Measurements from ENCODE around the gene CARD10. TPM values are rescaled to one million over a fixed set of nuclear protein-coding genes. Genes with fewer than 3 reads are reported as not detected.

The CARD10 gene
- polyA plus RNA-seq, 3 donors: 0.03 TPM; not detected in 2

- 3% methylated on average over 24 of the region's 24 CpGs for WGBS (ENCODE audit: insufficient coverage)
- H3K4me3 ChIP-seq (replicated peaks in 1 of 3; ENCODE audit: low read depth in 2 of 3, low read length in 3 of 3): peak within 1 kb of the TSS; percentile 75 to 97 (median 86)
- peaks cover 57% of the 10 kb centered on the region for H3K79me2 ChIP-seq (ENCODE audit: insufficient read depth, low read length)
- peak within 1 kb of the TSS; percentile 83 to 97 for H3K4me3 Mint-ChIP-seq
- peaks cover 16 to 20% of the 10 kb centered on the region in 2 donors for H3K36me3 Mint-ChIP-seq
- no peaks in the 10 kb centered on the region for H3K9me3 ChIP-seq (replicated peaks in 1 of 2; ENCODE audit: control insufficient read depth in 1 of 2, insufficient read depth in 1 of 2, low read length in 2 of 2)
- H4K20me1 ChIP-seq (ENCODE audit: insufficient read depth, low read length): peaks cover 35% of the 10 kb centered on the region
- peaks cover 2 to 15% of the 10 kb centered on the region in 2 donors for H3K36me3 ChIP-seq (replicated peaks in 1 of 2; ENCODE audit: control insufficient read depth in 1 of 2, insufficient read depth in 2 of 2, low read length in 2 of 2)
- H3K27ac Mint-ChIP-seq: peak within 1 kb of the TSS; percentile 94 to 96 (median 95)
- peak within 1 kb of the TSS; percentile 100 for H3K4me2 ChIP-seq (replicated peaks; ENCODE audit: extremely low read depth, low read length, poor library complexity, severe bottlenecking)
- TF ChIP-seq CTCF (IDR thresholded peaks at IDR 0.05): no peak
- peaks cover 49% of the 10 kb centered on the region for H3K4me1 Mint-ChIP-seq
- peak within 1 kb of the TSS; percentile 88 to 93 for H3K27ac ChIP-seq (ENCODE audit: low read depth in 1 of 2, low read length in 2 of 2)
- intact Hi-C loops (cut with micrococcal nuclease): no loop called here
- H2AFZ ChIP-seq (ENCODE audit: insufficient read depth, low read depth, low read length, poor library complexity, severe bottlenecking): peak within 1 kb of the TSS; percentile 77
- H3K27me3 ChIP-seq (ENCODE audit: control insufficient read depth in 2 of 2, insufficient read depth in 2 of 2, low read length in 2 of 2): no peaks in the 10 kb centered on the region
- H3K9ac ChIP-seq (ENCODE audit: insufficient read depth, low read length, poor library complexity, severe bottlenecking): peak within 1 kb of the TSS; percentile 87
- peak; percentile 89 to 93 (median 89) for DNase-seq
- H3K4me1 ChIP-seq (ENCODE audit: control insufficient read depth in 1 of 2, insufficient read depth in 2 of 2, low read length in 2 of 2): peaks cover 35 to 56% of the 10 kb centered on the region in 2 donors
- peaks cover 2 to 6% (median 4%) of the 10 kb centered on the region in 3 donors for H3K27me3 Mint-ChIP-seq (ENCODE audit: low read depth in 3 of 3)
- H3K9me3 Mint-ChIP-seq: no peaks in the 10 kb centered on the region
These were observed 32.9 kb downstream of the CARD10 start, which contains the start of gene MFNG for GRCh38 chr22:37486224-37486845. TSS of gene MFNG (minus strand) at chr22:37486384. CDS start at chr22:37486177, 207 bp downstream.

GRCh38 chr22:37485395-37486223, 33.6 kb downstream of the CARD10 start:
- peaks cover 35 to 56% of the 10 kb centered on the region in 2 donors for H3K4me1 ChIP-seq (ENCODE audit: control insufficient read depth in 1 of 2, insufficient read depth in 2 of 2, low read length in 2 of 2)
- intact Hi-C loops (cut with micrococcal nuclease): no loop called here
- peak in 1 of 3 donors; percentile 24 for DNase-seq
- Mint-ChIP-seq H3K9me3 (no peaks in the 10 kb centered on the region), H3K4me1 (peaks cover 52% of the 10 kb centered on the region), H3K27ac (peak overlapping the region; percentile 94 to 96 (median 95)), H3K36me3 (peaks cover 21 to 26% of the 10 kb centered on the region in 2 donors), H3K4me3 (peak overlapping the region; percentile 83 to 97), H3K27me3 (ENCODE audit: low read depth in 3 of 3) (peaks cover 2 to 4% (median 4%) of the 10 kb centered on the region in 3 donors)
- H3K4me2 ChIP-seq (replicated peaks; ENCODE audit: extremely low read depth, low read length, poor library complexity, severe bottlenecking): peak overlapping the region; percentile 100
- peak overlapping the region; percentile 75 to 97 (median 86) for H3K4me3 ChIP-seq (replicated peaks in 1 of 3; ENCODE audit: low read depth in 2 of 3, low read length in 3 of 3)
- no peak for TF ChIP-seq CTCF (IDR thresholded peaks at IDR 0.05)
- H2AFZ ChIP-seq (ENCODE audit: insufficient read depth, low read depth, low read length, poor library complexity, severe bottlenecking): peak overlapping the region; percentile 77
- H3K27ac ChIP-seq (ENCODE audit: low read depth in 1 of 2, low read length in 2 of 2): peak overlapping the region; percentile 88 to 93
- 2% methylated on average over 19 of the region's 26 CpGs for WGBS (ENCODE audit: insufficient coverage)
- H3K36me3 ChIP-seq (replicated peaks in 1 of 2; ENCODE audit: control insufficient read depth in 1 of 2, insufficient read depth in 2 of 2, low read length in 2 of 2): peaks cover 5 to 21% of the 10 kb centered on the region in 2 donors
- peak overlapping the region; percentile 87 for H3K9ac ChIP-seq (ENCODE audit: insufficient read depth, low read length, poor library complexity, severe bottlenecking)
- H4K20me1 ChIP-seq (ENCODE audit: insufficient read depth, low read length): peaks cover 42% of the 10 kb centered on the region
- no peaks in the 10 kb centered on the region for H3K9me3 ChIP-seq (replicated peaks in 1 of 2; ENCODE audit: control insufficient read depth in 1 of 2, insufficient read depth in 1 of 2, low read length in 2 of 2)
- H3K27me3 ChIP-seq (ENCODE audit: control insufficient read depth in 2 of 2, insufficient read depth in 2 of 2, low read length in 2 of 2): no peaks in the 10 kb centered on the region
- H3K79me2 ChIP-seq (ENCODE audit: insufficient read depth, low read length): peaks cover 64% of the 10 kb centered on the region
